ENCODE results near the gene ADARB1. TPM values are rescaled to one million over a fixed set of nuclear protein-coding genes. Genes with fewer than 3 reads are reported as not detected.
A peak's percentile ranks its signal among the peaks of the same experiment; 100 is the strongest.

Gene ADARB1
- total RNA-seq, 2 experiments from 2014 or later, result 27.5 to 28.6 TPM

DNA sequence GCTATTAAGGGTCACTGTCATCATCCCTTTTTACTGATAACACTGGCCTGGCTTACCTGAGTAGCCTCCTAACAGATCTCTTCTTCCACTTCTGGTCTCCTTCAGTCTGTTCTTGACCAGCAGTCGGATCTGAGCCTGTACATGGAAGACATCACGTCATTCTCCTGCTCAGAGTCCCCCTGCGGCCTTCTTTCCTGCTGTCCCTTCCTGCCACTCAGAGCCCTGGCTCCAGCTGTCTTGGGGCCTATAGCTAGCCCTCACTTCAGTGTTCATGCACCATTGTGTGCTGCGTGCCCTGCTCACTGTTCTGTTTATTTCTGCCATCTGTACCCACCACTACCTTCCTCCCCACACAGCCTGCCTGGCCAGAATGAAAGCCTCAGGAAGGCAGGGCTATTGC, 8.4 kb downstream of the ADARB1 start:
- Mint-ChIP-seq H3K4me1 (ENCODE audit: low read depth) (peaks cover 100% of the 10 kb centered on the region), H3K27ac (peak overlapping the region; percentile 94), H3K9me3 (no peaks in the 10 kb centered on the region), H3K4me3 (peak overlapping the region; percentile 13), H3K36me3 (ENCODE audit: low read depth) (no peaks in the 10 kb centered on the region), H3K27me3 (no peaks in the 10 kb centered on the region)
- ChIA-PET CTCF (no interaction called here), POLR2A (interaction anchor here (1.6 kb wide), 1 partner anchor 19 kb away, joined by 6 read pairs; no protein-coding TSS in a partner anchor)
- Histone ChIP-seq H3K4me1 (ENCODE audit: insufficient read depth, low read length) (peaks cover 98% of the 10 kb centered on the region), H3K9me3 (ENCODE audit: control insufficient read depth in 1 of 2, insufficient read depth in 1 of 2, low read length in 2 of 2) (no peaks in the 10 kb centered on the region), H3K27ac (ENCODE audit: low read depth in 1 of 2, low read length in 2 of 2) (peak overlapping the region in 1 of 2 donors; percentile 22), H3K36me3 (ENCODE audit: insufficient read depth, low read length) (no peaks in the 10 kb centered on the region), H3K4me3 (ENCODE audit: low read length) (no peak overlapping the region), H3K27me3 (ENCODE audit: control insufficient read depth in 1 of 2, insufficient read depth in 2 of 2, low read length in 2 of 2) (no peaks in the 10 kb centered on the region)
- DNase-seq, result no peak
- no peak for ATAC-seq (ENCODE audit: poor library complexity)
- TF ChIP-seq, protein P1, sequence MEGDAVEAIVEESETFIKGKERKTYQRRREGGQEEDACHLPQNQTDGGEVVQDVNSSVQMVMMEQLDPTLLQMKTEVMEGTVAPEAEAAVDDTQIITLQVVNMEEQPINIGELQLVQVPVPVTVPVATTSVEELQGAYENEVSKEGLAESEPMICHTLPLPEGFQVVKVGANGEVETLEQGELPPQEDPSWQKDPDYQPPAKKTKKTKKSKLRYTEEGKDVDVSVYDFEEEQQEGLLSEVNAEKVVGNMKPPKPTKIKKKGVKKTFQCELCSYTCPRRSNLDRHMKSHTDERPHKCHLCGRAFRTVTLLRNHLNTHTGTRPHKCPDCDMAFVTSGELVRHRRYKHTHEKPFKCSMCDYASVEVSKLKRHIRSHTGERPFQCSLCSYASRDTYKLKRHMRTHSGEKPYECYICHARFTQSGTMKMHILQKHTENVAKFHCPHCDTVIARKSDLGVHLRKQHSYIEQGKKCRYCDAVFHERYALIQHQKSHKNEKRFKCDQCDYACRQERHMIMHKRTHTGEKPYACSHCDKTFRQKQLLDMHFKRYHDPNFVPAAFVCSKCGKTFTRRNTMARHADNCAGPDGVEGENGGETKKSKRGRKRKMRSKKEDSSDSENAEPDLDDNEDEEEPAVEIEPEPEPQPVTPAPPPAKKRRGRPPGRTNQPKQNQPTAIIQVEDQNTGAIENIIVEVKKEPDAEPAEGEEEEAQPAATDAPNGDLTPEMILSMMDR (IDR thresholded peaks at IDR 0.05), result no peak
- intact Hi-C loops (cut with DNase I, micrococcal nuclease), result no loop called here

DNA sequence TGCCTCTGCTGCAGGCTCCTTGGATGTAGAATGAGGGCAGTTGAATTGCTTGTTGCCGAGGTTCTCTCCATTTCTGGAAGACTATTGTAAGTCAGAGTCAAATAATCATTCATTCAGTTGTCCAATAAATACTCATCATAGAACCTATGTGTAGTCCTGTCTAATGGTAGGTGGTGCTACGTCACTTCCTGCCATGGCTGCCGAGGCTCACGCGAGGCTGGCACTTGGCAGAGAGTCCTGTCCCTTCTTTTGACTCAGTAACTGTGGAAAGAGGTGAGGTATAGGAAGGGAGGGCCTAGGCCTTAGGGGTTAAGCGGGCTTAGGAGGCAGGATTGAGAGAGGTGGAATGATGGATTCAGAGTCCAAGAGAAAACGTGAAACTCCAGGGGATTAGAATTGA, 9.7 kb downstream of the ADARB1 start:
- Mint-ChIP-seq H3K4me1 (ENCODE audit: low read depth) (peaks cover 100% of the 10 kb centered on the region), H3K9me3 (no peaks in the 10 kb centered on the region), H3K27ac (peak overlapping the region; percentile 94), H3K27me3 (no peaks in the 10 kb centered on the region), H3K4me3 (peak overlapping the region; percentile 16), H3K36me3 (ENCODE audit: low read depth) (no peaks in the 10 kb centered on the region)
- Histone ChIP-seq H3K4me3 (ENCODE audit: low read length) (no peak overlapping the region), H3K36me3 (ENCODE audit: insufficient read depth, low read length) (no peaks in the 10 kb centered on the region), H3K9me3 (ENCODE audit: control insufficient read depth in 1 of 2, insufficient read depth in 1 of 2, low read length in 2 of 2) (no peaks in the 10 kb centered on the region), H3K4me1 (ENCODE audit: insufficient read depth, low read length) (peaks cover 96% of the 10 kb centered on the region), H3K27ac (ENCODE audit: low read depth in 1 of 2, low read length in 2 of 2) (peak overlapping the region in 1 of 2 donors; percentile 33), H3K27me3 (ENCODE audit: control insufficient read depth in 1 of 2, insufficient read depth in 2 of 2, low read length in 2 of 2) (no peaks in the 10 kb centered on the region)
- intact Hi-C loops (cut with DNase I, micrococcal nuclease), result no loop called here
- peak in 3 of 14 experiments; percentile 32 to 37 (median 36) for DNase-seq
- TF ChIP-seq, protein P1 (IDR thresholded peaks at IDR 0.05), result no peak
- ChIA-PET POLR2A (interaction anchor here (1.6 kb wide), 1 partner anchor 18 kb away, joined by 6 read pairs; no protein-coding TSS in a partner anchor), CTCF (no interaction called here)
- no peak for ATAC-seq (ENCODE audit: poor library complexity)

DNA sequence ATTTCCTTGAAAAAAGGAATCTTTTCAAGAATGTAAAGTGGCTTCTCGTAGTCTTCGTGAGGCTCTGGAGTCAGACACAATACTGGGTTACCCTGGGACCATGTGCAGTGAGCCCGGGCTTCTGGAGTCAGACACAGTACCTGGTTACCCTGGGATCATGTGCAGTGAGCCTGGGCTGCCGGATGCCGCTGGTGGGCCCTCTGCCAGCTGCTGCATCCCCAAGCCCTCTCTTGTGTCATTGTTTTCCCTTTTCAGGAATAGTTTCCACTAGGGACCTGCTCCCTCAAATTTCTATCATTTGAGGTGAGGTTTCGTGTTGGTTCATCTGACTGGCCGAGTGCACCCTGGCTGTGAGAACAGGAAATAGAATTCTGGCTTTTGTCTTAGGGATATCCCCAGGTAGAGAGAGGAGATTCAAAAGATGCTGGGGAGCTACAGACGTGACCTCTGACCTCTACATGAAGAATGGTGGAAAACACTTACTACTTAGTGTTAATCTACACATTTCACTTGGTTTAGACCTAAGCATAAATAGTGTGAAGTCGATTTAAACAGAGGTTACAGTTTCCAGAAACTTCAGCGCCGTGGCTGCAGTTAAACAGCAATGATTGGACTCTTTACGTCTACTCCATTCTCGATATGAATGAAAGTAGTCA, 10.6 kb downstream of the ADARB1 start:
- CTCF ChIA-PET, result no interaction called here
- no peaks in the 10 kb centered on the region for H3K36me3 Mint-ChIP-seq (ENCODE audit: low read depth)
- H3K27ac Mint-ChIP-seq, result peak overlapping the region; percentile 94
- Histone ChIP-seq H3K27me3 (ENCODE audit: control insufficient read depth in 1 of 2, insufficient read depth in 2 of 2, low read length in 2 of 2) (no peaks in the 10 kb centered on the region), H3K9me3 (ENCODE audit: control insufficient read depth in 1 of 2, insufficient read depth in 1 of 2, low read length in 2 of 2) (no peaks in the 10 kb centered on the region), H3K4me3 (ENCODE audit: low read length) (no peak overlapping the region), H3K27ac (ENCODE audit: low read depth in 1 of 2, low read length in 2 of 2) (no peak overlapping the region), H3K4me1 (ENCODE audit: insufficient read depth, low read length) (peaks cover 87% of the 10 kb centered on the region), H3K36me3 (ENCODE audit: insufficient read depth, low read length) (no peaks in the 10 kb centered on the region)
- intact Hi-C loops (cut with DNase I, micrococcal nuclease), result no loop called here
- H3K4me1 Mint-ChIP-seq (ENCODE audit: low read depth), result peaks cover 97% of the 10 kb centered on the region
- no peaks in the 10 kb centered on the region for H3K27me3 Mint-ChIP-seq
- H3K9me3 Mint-ChIP-seq, result no peaks in the 10 kb centered on the region
- H3K4me3 Mint-ChIP-seq, result peak overlapping the region; percentile 26
- DNase-seq (no peak), ATAC-seq (ENCODE audit: poor library complexity) (no peak)
- TF ChIP-seq, protein P1 (IDR thresholded peaks at IDR 0.05), result no peak
- POLR2A ChIA-PET, result interaction anchor here (2.9 kb wide), 1 partner anchor 8 kb away, joined by 8 read pairs; no protein-coding TSS in a partner anchor

Data from CD4-positive, alpha-beta T cell (primary cell).